T-helper 9 cell (primary cell): ENCODE data around the gene PLCB1.
"Not testable (repeated sequence)": the region's sequence is repeated elsewhere in the genome, so short reads cannot be mapped to it uniquely, and the experiment has no call there.

Source experiments
- DNase-seq: peaks from one replicate; pipeline ENCODE4 v3.0.0-alpha.2; 2020

PLCB1 gene

GRCh38 chr20:8335495-8336195 lies 203.6 kb downstream of the PLCB1 start:
- DNase-seq = no peak

- no peak for DNase-seq
Observed at GRCh38 chr20:8339349-8339748, 207.3 kb downstream of the PLCB1 start.

GRCh38 chr20:8342391-8342790 lies 210.3 kb downstream of the PLCB1 start:
- DNase-seq = no peak

- no peak for DNase-seq
Observed at GRCh38 chr20:8344106-8344505, 212.0 kb downstream of the PLCB1 start.

GRCh38 chr20:8344631-8345030 lies 212.6 kb downstream of the PLCB1 start:
- no peak for DNase-seq

GRCh38 chr20:8346700-8347270 lies 214.7 kb downstream of the PLCB1 start:
- DNase-seq = no peak

GRCh38 chr20:8350225-8350624 lies 218.2 kb downstream of the PLCB1 start:
- DNase-seq = not testable (repeated sequence)

- no peak for DNase-seq
Observed at GRCh38 chr20:8352486-8352885, 220.4 kb downstream of the PLCB1 start.

GRCh38 chr20:8353512-8353911 lies 221.4 kb downstream of the PLCB1 start:
- DNase-seq = no peak

- no peak for DNase-seq
Observed at GRCh38 chr20:8355453-8355852, 223.4 kb downstream of the PLCB1 start.

GRCh38 chr20:8356806-8357205 lies 224.7 kb downstream of the PLCB1 start:
- DNase-seq = no peak

- DNase-seq = no peak
Observed at GRCh38 chr20:8357703-8358102, 225.6 kb downstream of the PLCB1 start.

- no peak for DNase-seq
Observed at GRCh38 chr20:8360035-8360434, 228.0 kb downstream of the PLCB1 start.

GRCh38 chr20:8361006-8361652 lies 229.1 kb downstream of the PLCB1 start:
- no peak for DNase-seq

- no peak for DNase-seq
Observed at GRCh38 chr20:8361779-8362178, 229.7 kb downstream of the PLCB1 start.

- DNase-seq = no peak
Observed at GRCh38 chr20:8362457-8362856, 230.4 kb downstream of the PLCB1 start.

GRCh38 chr20:8363970-8364733 lies 232.1 kb downstream of the PLCB1 start:
- DNase-seq = no peak

GRCh38 chr20:8364734-8365078 lies 232.6 kb downstream of the PLCB1 start:
- no peak for DNase-seq

- DNase-seq = no peak
Observed at GRCh38 chr20:8365634-8366033, 233.6 kb downstream of the PLCB1 start.

GRCh38 chr20:8366303-8366923 lies 234.3 kb downstream of the PLCB1 start:
- DNase-seq = no peak

GRCh38 chr20:8367689-8368088 lies 235.6 kb downstream of the PLCB1 start:
- no peak for DNase-seq

GRCh38 chr20:8368670-8369069 lies 236.6 kb downstream of the PLCB1 start:
- no peak for DNase-seq

GRCh38 chr20:8369311-8369710 lies 237.2 kb downstream of the PLCB1 start:
- no peak for DNase-seq
